Endothelial cell (in vitro differentiated cells): ENCODE data around the gene AIMP2. TPM values are rescaled to one million over a fixed set of nuclear protein-coding genes. Genes with fewer than 3 reads are reported as not detected.
A peak's percentile ranks its signal among the peaks of the same experiment; 100 is the strongest.
"Not testable (repeated sequence)": the region's sequence is repeated elsewhere in the genome, so short reads cannot be mapped to it uniquely, and the experiment has no call there.

Experiments
- DNase-seq: peaks from one replicate; pipeline ENCODE4 v3.0.0; 2021; ENCODE audit warnings: low spot score
- H3K27ac Mint-ChIP-seq: one replicate; pipeline ENCODE4 v1.8.0; 2021; ENCODE audit warnings: mixed read lengths, inconsistent platforms; ENCODE audit not compliant: unreplicated experiment
- H3K27me3 Mint-ChIP-seq: one replicate; pipeline ENCODE4 v1.8.0; 2021; ENCODE audit warnings: mild to moderate bottlenecking, moderate library complexity, mixed read lengths, inconsistent platforms; ENCODE audit not compliant: unreplicated experiment
- H3K36me3 Mint-ChIP-seq: one replicate; pipeline ENCODE4 v1.8.0; 2021; ENCODE audit warnings: mild to moderate bottlenecking, low read depth, mixed read lengths, inconsistent platforms; ENCODE audit not compliant: unreplicated experiment
- H3K4me1 Mint-ChIP-seq: one replicate; pipeline ENCODE4 v1.8.0; 2021; ENCODE audit warnings: mild to moderate bottlenecking, mixed read lengths, inconsistent platforms; ENCODE audit not compliant: unreplicated experiment
- H3K4me3 Mint-ChIP-seq: one replicate; pipeline ENCODE4 v1.8.0; 2021; ENCODE audit warnings: mild to moderate bottlenecking, mixed read lengths, inconsistent platforms; ENCODE audit not compliant: unreplicated experiment
- H3K9me3 Mint-ChIP-seq: one replicate; pipeline ENCODE4 v1.8.0; 2021; ENCODE audit warnings: mixed read lengths, inconsistent platforms; ENCODE audit not compliant: unreplicated experiment
- CTCF ChIP-seq: fragments of 200-600 bp; sonication (generic); IDR thresholded peaks from one replicate; pipeline ENCODE4 v1.5.0; 2021; ENCODE audit warnings: antibody characterized with exemption; ENCODE audit not compliant: unreplicated experiment
- total RNA-seq: library from RNA; stranded (reverse); fragmentation: NEBNext Ultra II Directional; extraction: Animal tissue kit (Norgen Biotek cat#: 25700); gene quantifications from one replicate; pipeline ENCODE4 v1.2.1, GENCODE V29; 2021; ENCODE audit not compliant: unreplicated experiment

Gene AIMP2
- total RNA-seq, 1 donor from 2014 or later: 25.3 TPM

GRCh38 chr7:5997210-5997808 lies 11.8 kb upstream of the AIMP2 start:
- H3K4me1 Mint-ChIP-seq: no peaks in the 10 kb centered on the region
- no peaks in the 10 kb centered on the region for H3K9me3 Mint-ChIP-seq
- TF ChIP-seq CTCF: no peak
- no peak overlapping the region for H3K4me3 Mint-ChIP-seq
- H3K27ac Mint-ChIP-seq: no peak overlapping the region
- H3K36me3 Mint-ChIP-seq: peaks cover 20% of the 10 kb centered on the region
- no peaks in the 10 kb centered on the region for H3K27me3 Mint-ChIP-seq
- DNase-seq: peak; percentile 23

- DNase-seq: no peak
- no peak for TF ChIP-seq CTCF
- Mint-ChIP-seq H3K9me3 (no peaks in the 10 kb centered on the region), H3K27me3 (no peaks in the 10 kb centered on the region), H3K4me3 (no peak overlapping the region), H3K4me1 (peaks cover 4% of the 10 kb centered on the region), H3K27ac (no peak overlapping the region), H3K36me3 (peaks cover 3% of the 10 kb centered on the region)
Measured at GRCh38 chr7:6007386-6007785, 1.7 kb upstream of the AIMP2 start.

- not testable (repeated sequence) for H3K27me3 Mint-ChIP-seq, H3K27ac Mint-ChIP-seq, H3K4me1 Mint-ChIP-seq, H3K9me3 Mint-ChIP-seq, H3K36me3 Mint-ChIP-seq, DNase-seq
- H3K4me3 Mint-ChIP-seq: peak overlapping the region; percentile 91
Measured at GRCh38 chr7:6007835-6008590, 1.1 kb upstream of the AIMP2 start.

GRCh38 chr7:6010370-6010769 lies 1.3 kb downstream of the AIMP2 start:
- H3K9me3 Mint-ChIP-seq, DNase-seq, H3K27me3 Mint-ChIP-seq, H3K36me3 Mint-ChIP-seq, H3K4me1 Mint-ChIP-seq: not testable (repeated sequence)
- H3K4me3 Mint-ChIP-seq: peak overlapping the region; percentile 90
- peak overlapping the region; percentile 76 for H3K27ac Mint-ChIP-seq

GRCh38 chr7:6011541-6011940 lies 2.5 kb downstream of the AIMP2 start:
- no peak overlapping the region for H3K27ac Mint-ChIP-seq
- no peaks in the 10 kb centered on the region for H3K9me3 Mint-ChIP-seq
- H3K36me3 Mint-ChIP-seq: peaks cover 5% of the 10 kb centered on the region
- no peaks in the 10 kb centered on the region for H3K27me3 Mint-ChIP-seq
- peaks cover 4% of the 10 kb centered on the region for H3K4me1 Mint-ChIP-seq
- TF ChIP-seq CTCF: no peak
- DNase-seq: no peak
- no peak overlapping the region for H3K4me3 Mint-ChIP-seq
